ENCODE measurements around the gene RPS3. TPM values are rescaled to one million over a fixed set of nuclear protein-coding genes. Genes with fewer than 3 reads are reported as not detected.

Gene RPS3
- total RNA-seq, 3 donors from 2014 or later (not counting 1 experiment from before 2014, with no cell fraction given): 2,027 to 2,376 (median 2,290) TPM

DNA sequence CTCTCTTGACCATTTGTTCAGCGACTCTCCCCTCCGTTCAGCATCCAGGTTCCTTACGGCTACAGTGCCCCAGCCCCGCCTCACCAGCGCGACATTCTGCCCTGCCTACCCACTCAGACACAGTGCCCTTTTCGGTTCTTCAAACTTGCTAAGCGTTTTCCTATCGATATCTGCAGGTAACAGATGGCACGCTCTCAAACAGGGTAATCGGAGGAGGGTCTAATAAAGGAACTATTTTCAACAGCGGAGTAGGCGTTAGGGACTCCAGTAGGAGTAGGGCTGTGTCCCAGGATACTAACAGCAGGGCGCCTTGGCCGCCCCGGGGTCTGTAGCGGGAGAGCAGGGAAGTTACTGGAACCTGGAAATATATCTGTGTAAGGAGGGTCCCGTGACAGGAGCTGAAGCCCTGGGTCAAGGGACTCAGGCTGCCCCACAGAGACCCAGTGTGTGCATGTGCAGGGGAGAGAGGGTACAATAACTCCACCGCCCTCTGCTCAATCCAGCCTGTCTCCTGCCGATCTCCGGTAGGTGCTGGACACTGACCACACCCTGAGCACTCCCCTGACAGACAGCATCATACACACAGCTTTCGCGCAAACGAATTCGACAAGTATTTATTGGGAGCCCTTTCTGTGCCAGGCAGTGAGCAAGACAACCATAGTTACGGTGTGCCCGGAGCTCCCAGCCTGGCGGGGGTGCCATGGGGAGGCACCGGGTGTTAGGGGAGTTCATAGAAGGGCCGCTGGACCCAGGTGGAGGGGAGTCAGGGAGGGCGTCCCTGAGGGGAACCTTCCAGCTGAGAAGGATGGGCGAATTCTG, 31.6 kb downstream of the RPS3 start:
- intact Hi-C loops (cut with micrococcal nuclease): loop anchor here (1.0 kb wide), 1 partner anchor 43 kb away; no protein-coding TSS in a partner anchor
- H3K9me3 Mint-ChIP-seq: no peaks in the 10 kb centered on the region
- H3K4me3 ChIP-seq (ENCODE audit: low read length): peak overlapping the region; percentile 33
- H3K4me3 Mint-ChIP-seq: peak overlapping the region; percentile 96
- DNase-seq (no peak), ATAC-seq (no peak)
- peaks cover 32% of the 10 kb centered on the region for H3K27me3 ChIP-seq (ENCODE audit: control insufficient read depth, insufficient read depth, low read length)
- peaks cover 18 to 29% of the 10 kb centered on the region in 2 donors for H3K4me1 Mint-ChIP-seq
- H3K9me3 ChIP-seq (ENCODE audit: control insufficient read depth, insufficient read depth, low read length): peaks cover 6% of the 10 kb centered on the region
- peaks cover 23% of the 10 kb centered on the region for H3K4me1 ChIP-seq (ENCODE audit: control insufficient read depth, insufficient read depth, low read length)
- H3K27ac ChIP-seq (ENCODE audit: low read length): no peak overlapping the region
- H3K27ac Mint-ChIP-seq: peak overlapping the region; percentile 76 to 83
- WGBS (ENCODE audit: insufficient coverage): 26% methylated on average over 32 of the region's 32 CpGs
- no peaks in the 10 kb centered on the region for H3K36me3 ChIP-seq (ENCODE audit: control insufficient read depth, insufficient read depth, low read length)
- H3K27me3 Mint-ChIP-seq (ENCODE audit: low read depth in 2 of 2): peaks cover 24 to 40% of the 10 kb centered on the region in 2 donors
- TF ChIP-seq, protein P1, sequence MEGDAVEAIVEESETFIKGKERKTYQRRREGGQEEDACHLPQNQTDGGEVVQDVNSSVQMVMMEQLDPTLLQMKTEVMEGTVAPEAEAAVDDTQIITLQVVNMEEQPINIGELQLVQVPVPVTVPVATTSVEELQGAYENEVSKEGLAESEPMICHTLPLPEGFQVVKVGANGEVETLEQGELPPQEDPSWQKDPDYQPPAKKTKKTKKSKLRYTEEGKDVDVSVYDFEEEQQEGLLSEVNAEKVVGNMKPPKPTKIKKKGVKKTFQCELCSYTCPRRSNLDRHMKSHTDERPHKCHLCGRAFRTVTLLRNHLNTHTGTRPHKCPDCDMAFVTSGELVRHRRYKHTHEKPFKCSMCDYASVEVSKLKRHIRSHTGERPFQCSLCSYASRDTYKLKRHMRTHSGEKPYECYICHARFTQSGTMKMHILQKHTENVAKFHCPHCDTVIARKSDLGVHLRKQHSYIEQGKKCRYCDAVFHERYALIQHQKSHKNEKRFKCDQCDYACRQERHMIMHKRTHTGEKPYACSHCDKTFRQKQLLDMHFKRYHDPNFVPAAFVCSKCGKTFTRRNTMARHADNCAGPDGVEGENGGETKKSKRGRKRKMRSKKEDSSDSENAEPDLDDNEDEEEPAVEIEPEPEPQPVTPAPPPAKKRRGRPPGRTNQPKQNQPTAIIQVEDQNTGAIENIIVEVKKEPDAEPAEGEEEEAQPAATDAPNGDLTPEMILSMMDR (IDR thresholded peaks at IDR 0.05): no peak
- no peaks in the 10 kb centered on the region for H3K36me3 Mint-ChIP-seq

DNA sequence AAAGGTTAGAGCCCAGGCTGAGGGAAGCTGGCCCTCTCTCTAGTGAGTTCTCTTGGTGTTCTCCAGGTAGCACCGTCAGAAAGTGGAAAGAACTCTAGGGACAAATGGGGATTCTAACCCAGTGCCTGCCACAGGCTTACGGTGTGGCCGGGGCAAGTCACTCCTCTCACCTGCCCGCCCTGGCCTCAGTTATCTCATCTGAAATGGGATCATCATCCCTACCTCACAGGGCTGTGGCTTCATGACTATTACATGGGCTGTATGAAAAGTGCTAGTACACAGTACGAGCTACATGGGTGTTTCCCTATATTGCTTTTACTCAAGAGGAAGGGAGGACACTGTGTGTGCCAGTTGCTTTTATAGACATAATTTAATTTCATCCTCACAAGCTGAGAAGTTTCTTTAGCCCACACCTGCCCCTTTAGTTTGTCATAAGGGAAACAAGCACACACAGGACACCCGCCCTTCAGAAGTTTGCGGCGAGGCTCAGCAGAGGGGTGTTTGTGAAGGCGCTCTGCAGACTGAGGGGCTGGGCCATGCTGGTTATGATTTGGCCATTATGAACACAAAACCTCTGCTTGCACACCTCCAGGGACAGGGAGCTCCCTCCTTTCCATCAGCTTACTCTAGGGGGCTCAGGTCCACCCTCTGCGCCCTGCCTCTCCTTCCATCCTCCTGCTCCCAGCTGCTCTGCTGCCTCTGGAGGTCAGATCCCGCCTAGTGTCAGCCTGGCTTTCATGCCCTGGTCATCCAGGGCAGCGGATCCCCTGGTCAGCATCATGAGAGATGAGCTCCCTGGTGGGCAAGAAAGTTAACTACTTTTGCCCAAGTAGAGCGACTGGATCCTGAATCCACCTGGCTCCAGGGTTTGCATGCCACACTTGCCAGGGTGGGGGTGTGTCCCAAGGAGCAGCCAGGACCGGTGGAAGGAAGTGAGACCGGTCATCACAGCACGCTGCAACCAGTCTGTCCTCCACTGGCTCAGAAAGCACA, 32.5 kb downstream of the RPS3 start:
- peaks cover 6% of the 10 kb centered on the region for H3K9me3 ChIP-seq (ENCODE audit: control insufficient read depth, insufficient read depth, low read length)
- H3K36me3 ChIP-seq (ENCODE audit: control insufficient read depth, insufficient read depth, low read length): no peaks in the 10 kb centered on the region
- H3K9me3 Mint-ChIP-seq: no peaks in the 10 kb centered on the region
- ATAC-seq (no peak), DNase-seq (no peak)
- H3K4me1 Mint-ChIP-seq: peaks cover 18 to 29% of the 10 kb centered on the region in 2 donors
- peaks cover 23% of the 10 kb centered on the region for H3K4me1 ChIP-seq (ENCODE audit: control insufficient read depth, insufficient read depth, low read length)
- WGBS (ENCODE audit: insufficient coverage): 55% methylated on average over 16 of the region's 16 CpGs
- peak overlapping the region; percentile 35 for H3K4me3 Mint-ChIP-seq
- no peak overlapping the region for H3K4me3 ChIP-seq (ENCODE audit: low read length)
- intact Hi-C loops (cut with micrococcal nuclease): no loop called here
- H3K27ac Mint-ChIP-seq: peak overlapping the region in 1 of 2 donors; percentile 39
- H3K36me3 Mint-ChIP-seq: no peaks in the 10 kb centered on the region
- TF ChIP-seq, protein P1 (IDR thresholded peaks at IDR 0.05): no peak
- no peak overlapping the region for H3K27ac ChIP-seq (ENCODE audit: low read length)
- peaks cover 32% of the 10 kb centered on the region for H3K27me3 ChIP-seq (ENCODE audit: control insufficient read depth, insufficient read depth, low read length)
- H3K27me3 Mint-ChIP-seq (ENCODE audit: low read depth in 2 of 2): peaks cover 24 to 40% of the 10 kb centered on the region in 2 donors

DNA sequence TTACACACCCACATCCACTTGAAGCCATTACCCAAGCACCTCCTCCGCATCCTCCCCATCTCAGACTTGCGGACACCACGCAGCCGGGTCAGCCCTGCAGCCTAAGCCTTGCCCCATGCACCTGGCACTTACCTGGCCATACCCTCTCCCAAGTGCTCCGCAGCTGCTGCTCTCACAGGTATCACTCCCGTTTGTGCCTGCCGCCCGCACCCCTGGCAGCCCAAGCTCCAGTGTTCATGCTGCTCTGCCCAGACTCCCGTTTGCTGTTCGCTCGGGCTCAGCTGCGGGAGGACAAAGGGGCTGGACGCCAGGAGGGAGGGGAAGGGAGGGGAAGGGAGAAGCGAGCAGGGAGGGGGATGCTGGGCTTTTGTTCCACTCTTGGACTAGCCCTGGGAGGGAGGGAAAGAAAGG, 33.6 kb downstream of the RPS3 start, which contains the start of gene KLHL35:
TSS of gene KLHL35 (minus strand) at position 293 of the 411 bp plus-strand sequence. CDS start 2,574 bp downstream, outside the sequence.
- Mint-ChIP-seq H3K9me3 (no peaks in the 10 kb centered on the region), H3K27me3 (ENCODE audit: low read depth in 2 of 2) (peaks cover 24 to 40% of the 10 kb centered on the region in 2 donors)
- H3K36me3 ChIP-seq (ENCODE audit: control insufficient read depth, insufficient read depth, low read length): no peaks in the 10 kb centered on the region

More for the DNA sequence above, 33.6 kb downstream of the RPS3 start, which contains the start of gene KLHL35:
- Histone ChIP-seq H3K27ac (ENCODE audit: low read length) (no peak within 1 kb of the TSS), H3K4me1 (ENCODE audit: control insufficient read depth, insufficient read depth, low read length) (peaks cover 23% of the 10 kb centered on the region), H3K4me3 (ENCODE audit: low read length) (no peak within 1 kb of the TSS), H3K27me3 (ENCODE audit: control insufficient read depth, insufficient read depth, low read length) (peaks cover 28% of the 10 kb centered on the region), H3K9me3 (ENCODE audit: control insufficient read depth, insufficient read depth, low read length) (peaks cover 6% of the 10 kb centered on the region)
- 34% methylated on average over 14 of the region's 14 CpGs for WGBS (ENCODE audit: insufficient coverage)
- H3K4me1 Mint-ChIP-seq: peaks cover 18 to 29% of the 10 kb centered on the region in 2 donors
- peak within 1 kb of the TSS; percentile 35 for H3K4me3 Mint-ChIP-seq
- intact Hi-C loops (cut with micrococcal nuclease): no loop called here
- DNase-seq (no peak), ATAC-seq (no peak)
- no peaks in the 10 kb centered on the region for H3K36me3 Mint-ChIP-seq
- TF ChIP-seq, protein P1 (IDR thresholded peaks at IDR 0.05): no peak
- H3K27ac Mint-ChIP-seq: peak within 1 kb of the TSS in 1 of 2 donors; percentile 39

Measured in natural killer cell (primary cell).